HepG2 (cell line): Measurements from ENCODE around the gene MAFB. TPM values are rescaled to one million over a fixed set of nuclear protein-coding genes. Genes with fewer than 3 reads are reported as not detected.

Experiments used
- AHDC1 ChIP-seq: sonication (generic); formaldehyde crosslinking; IDR thresholded peaks from 2 replicates; pipeline ENCODE4 v1.5.1; 2020; ENCODE audit warnings: mild to moderate bottlenecking, missing genetic modification reagents, borderline replicate concordance
- ELF1 ChIP-seq: sonication (generic); formaldehyde crosslinking; IDR thresholded peaks from 2 replicates; pipeline ENCODE4 v1.4.0; 2020; ENCODE audit warnings: missing genetic modification reagents
- FOXA1 ChIP-seq, 2 experiments: fragments of 450-650 bp in 1 of 2; sonication (generic) in 1 of 2; formaldehyde crosslinking in 1 of 2; IDR thresholded peaks; 2 replicates each; pipeline versions ENCODE4 v1.4.0 to v1.6.1; 2016 to 2020; ENCODE audit warnings: missing genetic modification reagents in 1 of 2
- GABPB1 ChIP-seq: IDR thresholded peaks from 2 replicates; pipeline ENCODE4 v1.6.1; 2016; ENCODE audit warnings: mild to moderate bottlenecking, missing genetic modification reagents, moderate library complexity, missing compliant biosample characterization
- GZF1 ChIP-seq: sonication (generic); formaldehyde crosslinking; IDR thresholded peaks from 2 replicates; pipeline ENCODE4 v1.5.1; 2020; ENCODE audit warnings: mild to moderate bottlenecking, missing genetic modification reagents
- MZF1 ChIP-seq: sonication (generic); formaldehyde crosslinking; IDR thresholded peaks from 2 replicates; pipeline ENCODE4 v1.8.1; 2023; ENCODE audit warnings: mild to moderate bottlenecking, missing genetic modification reagents, borderline replicate concordance
- NR3C1 ChIP-seq: sonication (generic); formaldehyde crosslinking; IDR thresholded peaks from 2 replicates; pipeline ENCODE4 v1.4.0; 2020; ENCODE audit warnings: missing genetic modification reagents
- TBX3 ChIP-seq: fragments of 450-650 bp; IDR thresholded peaks from 2 replicates; pipeline ENCODE4 v1.6.1; 2017; ENCODE audit warnings: antibody characterized with exemption, mild to moderate bottlenecking, inconsistent platforms, borderline replicate concordance
- TGIF2 ChIP-seq: IDR thresholded peaks from 2 replicates; pipeline ENCODE4 v1.6.1; 2016; ENCODE audit warnings: control low read depth, missing compliant biosample characterization
- ZFP1 ChIP-seq: IDR thresholded peaks from 2 replicates; pipeline ENCODE4 v1.6.1; 2016
- ZNF160 ChIP-seq: sonication (generic); formaldehyde crosslinking; IDR thresholded peaks from 2 replicates; pipeline ENCODE4 v1.8.0; 2022; ENCODE audit warnings: mild to moderate bottlenecking, inconsistent platforms, missing genetic modification reagents
- ZNF317 ChIP-seq: sonication (generic); formaldehyde crosslinking; IDR thresholded peaks from 2 replicates; pipeline ENCODE4 v1.5.0; 2020; ENCODE audit warnings: mild to moderate bottlenecking, missing genetic modification reagents
- ZNF75D ChIP-seq: sonication (generic); formaldehyde crosslinking; IDR thresholded peaks from 2 replicates; pipeline ENCODE4 v1.8.1; 2023; ENCODE audit warnings: missing genetic modification reagents, mild to moderate bottlenecking, borderline replicate concordance
- ZNF784 ChIP-seq: sonication (generic); formaldehyde crosslinking; IDR thresholded peaks from 2 replicates; pipeline ENCODE4 v1.5.1; 2020; ENCODE audit warnings: missing genetic modification reagents, mild to moderate bottlenecking, borderline replicate concordance
- polyA plus RNA-seq, 8 experiments: library from polyadenylated mRNA; depleted of rRNA in 3 of 8; stranded (reverse) in 7 of 8; unstranded in 1 of 8; fragments of >200 nt; fragmentation: Illumina TruSeq in 4 of 8; extraction: Trizol in 4 of 8; gene quantifications; 2 replicates each; pipeline versions ENCODE4 v1.2.1 to v1.2.3, GENCODE V29; 2011 to 2016; ENCODE audit warnings: low read depth in 4 of 8, missing spikeins in 1 of 8, mixed read lengths in 1 of 8; ENCODE audit not compliant: insufficient read depth in 1 of 8
- total RNA-seq, 5 experiments: library from RNA; depleted of rRNA; stranded (reverse); fragments of >200 nt; fragmentation: Illumina TruSeq; extraction: Trizol; gene quantifications; 2 replicates each; pipeline ENCODE4 v1.2.3, GENCODE V29; 2016; ENCODE audit warnings: low read depth in 1 of 5
- TF ChIP-seq, protein P1 (sequence below): sonication (generic); formaldehyde crosslinking; IDR thresholded peaks from 2 replicates; pipeline ENCODE4 v1.4.0; 2020; ENCODE audit warnings: missing genetic modification reagents, mild to moderate bottlenecking, borderline replicate concordance
- TF ChIP-seq, protein P2 (sequence below): sonication (generic); formaldehyde crosslinking; IDR thresholded peaks from 2 replicates; pipeline ENCODE4 v1.8.1; 2023; ENCODE audit warnings: mild to moderate bottlenecking, missing genetic modification reagents, borderline replicate concordance
- TF ChIP-seq, protein P3 (sequence below): fragments of 450-650 bp; IDR thresholded peaks from 2 replicates; pipeline ENCODE4 v1.6.1; 2017; ENCODE audit warnings: mild to moderate bottlenecking

The MAFB gene
- total and polyA plus RNA-seq, 2 of the 13 experiments (the other 11 are each of a cell fraction or from before 2014, with no cell fraction given) = 0.08 to 0.11 TPM

DNA sequence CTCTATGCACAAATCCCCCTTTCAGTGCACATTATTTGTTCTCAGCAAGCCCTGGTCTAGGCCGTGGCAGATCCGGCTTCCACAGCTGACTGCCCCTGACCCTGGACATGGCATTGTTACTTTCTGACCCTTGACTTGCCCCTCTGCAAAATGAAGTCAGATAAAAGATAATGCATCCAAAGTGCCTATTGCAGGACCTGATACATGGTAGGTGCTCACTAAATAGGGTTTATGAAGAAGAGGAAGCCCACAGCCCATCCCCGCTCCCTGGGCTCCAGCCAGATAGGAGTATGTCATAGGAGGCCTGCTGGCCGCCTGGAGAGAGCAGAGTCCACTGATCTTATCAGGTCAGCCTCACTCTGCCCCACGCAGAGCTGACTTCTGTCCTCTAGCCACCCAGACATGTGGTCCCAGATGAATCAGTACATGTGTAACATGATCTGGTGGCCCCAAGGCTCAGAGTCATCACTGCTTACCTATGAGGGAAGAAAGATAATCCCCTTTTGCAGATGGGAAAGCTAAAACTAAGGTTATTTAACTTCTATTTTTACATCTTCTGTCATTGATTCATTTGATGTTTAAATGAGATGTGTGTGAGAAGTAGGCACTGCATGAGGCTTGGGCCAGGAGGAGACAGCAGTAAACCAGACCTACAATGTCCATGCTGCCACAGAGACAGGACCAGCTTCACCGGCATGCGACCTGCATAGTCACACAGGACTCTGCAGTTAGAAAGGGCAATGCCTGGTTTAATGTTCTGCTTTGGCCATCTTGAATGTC is 20.4 kb downstream of the MAFB start (continued):
- TF ChIP-seq, protein P1, sequence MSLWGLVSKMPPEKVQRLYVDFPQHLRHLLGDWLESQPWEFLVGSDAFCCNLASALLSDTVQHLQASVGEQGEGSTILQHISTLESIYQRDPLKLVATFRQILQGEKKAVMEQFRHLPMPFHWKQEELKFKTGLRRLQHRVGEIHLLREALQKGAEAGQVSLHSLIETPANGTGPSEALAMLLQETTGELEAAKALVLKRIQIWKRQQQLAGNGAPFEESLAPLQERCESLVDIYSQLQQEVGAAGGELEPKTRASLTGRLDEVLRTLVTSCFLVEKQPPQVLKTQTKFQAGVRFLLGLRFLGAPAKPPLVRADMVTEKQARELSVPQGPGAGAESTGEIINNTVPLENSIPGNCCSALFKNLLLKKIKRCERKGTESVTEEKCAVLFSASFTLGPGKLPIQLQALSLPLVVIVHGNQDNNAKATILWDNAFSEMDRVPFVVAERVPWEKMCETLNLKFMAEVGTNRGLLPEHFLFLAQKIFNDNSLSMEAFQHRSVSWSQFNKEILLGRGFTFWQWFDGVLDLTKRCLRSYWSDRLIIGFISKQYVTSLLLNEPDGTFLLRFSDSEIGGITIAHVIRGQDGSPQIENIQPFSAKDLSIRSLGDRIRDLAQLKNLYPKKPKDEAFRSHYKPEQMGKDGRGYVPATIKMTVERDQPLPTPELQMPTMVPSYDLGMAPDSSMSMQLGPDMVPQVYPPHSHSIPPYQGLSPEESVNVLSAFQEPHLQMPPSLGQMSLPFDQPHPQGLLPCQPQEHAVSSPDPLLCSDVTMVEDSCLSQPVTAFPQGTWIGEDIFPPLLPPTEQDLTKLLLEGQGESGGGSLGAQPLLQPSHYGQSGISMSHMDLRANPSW (CRISPR knock-in tag) = no peak
- TF ChIP-seq AHDC1 (CRISPR knock-in tag) (peak; percentile 83), GABPB1 (CRISPR knock-in tag) (peak; percentile 40; the same call in 1 of the 2 replicates), ZNF160 (no peak), GZF1 (no peak), NR3C1 (CRISPR knock-in tag) (no peak), ZNF784 (CRISPR knock-in tag) (no peak), ZFP1 (CRISPR knock-in tag) (no peak), ZNF75D (CRISPR knock-in tag) (no peak), FOXA1 (IDR thresholded peaks at IDR 0.05) (no peak), FOXA1 (CRISPR knock-in tag; IDR thresholded peaks at IDR 0.05) (peak; percentile 71), TGIF2 (CRISPR knock-in tag) (no peak; the same call in none of the 2 replicates), TBX3 (no peak), ELF1 (no peak), MZF1 (CRISPR knock-in tag) (peak; percentile 91; the same call in 1 of the 2 replicates), ZNF317 (CRISPR knock-in tag) (peak; percentile 80)
- TF ChIP-seq, protein P2, sequence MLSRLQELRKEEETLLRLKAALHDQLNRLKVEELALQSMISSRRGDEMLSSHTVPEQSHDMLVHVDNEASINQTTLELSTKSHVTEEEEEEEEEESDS = no peak
- TF ChIP-seq, protein P3, sequence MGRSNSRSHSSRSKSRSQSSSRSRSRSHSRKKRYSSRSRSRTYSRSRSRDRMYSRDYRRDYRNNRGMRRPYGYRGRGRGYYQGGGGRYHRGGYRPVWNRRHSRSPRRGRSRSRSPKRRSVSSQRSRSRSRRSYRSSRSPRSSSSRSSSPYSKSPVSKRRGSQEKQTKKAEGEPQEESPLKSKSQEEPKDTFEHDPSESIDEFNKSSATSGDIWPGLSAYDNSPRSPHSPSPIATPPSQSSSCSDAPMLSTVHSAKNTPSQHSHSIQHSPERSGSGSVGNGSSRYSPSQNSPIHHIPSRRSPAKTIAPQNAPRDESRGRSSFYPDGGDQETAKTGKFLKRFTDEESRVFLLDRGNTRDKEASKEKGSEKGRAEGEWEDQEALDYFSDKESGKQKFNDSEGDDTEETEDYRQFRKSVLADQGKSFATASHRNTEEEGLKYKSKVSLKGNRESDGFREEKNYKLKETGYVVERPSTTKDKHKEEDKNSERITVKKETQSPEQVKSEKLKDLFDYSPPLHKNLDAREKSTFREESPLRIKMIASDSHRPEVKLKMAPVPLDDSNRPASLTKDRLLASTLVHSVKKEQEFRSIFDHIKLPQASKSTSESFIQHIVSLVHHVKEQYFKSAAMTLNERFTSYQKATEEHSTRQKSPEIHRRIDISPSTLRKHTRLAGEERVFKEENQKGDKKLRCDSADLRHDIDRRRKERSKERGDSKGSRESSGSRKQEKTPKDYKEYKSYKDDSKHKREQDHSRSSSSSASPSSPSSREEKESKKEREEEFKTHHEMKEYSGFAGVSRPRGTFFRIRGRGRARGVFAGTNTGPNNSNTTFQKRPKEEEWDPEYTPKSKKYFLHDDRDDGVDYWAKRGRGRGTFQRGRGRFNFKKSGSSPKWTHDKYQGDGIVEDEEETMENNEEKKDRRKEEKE = no peak
